Activated CD8-positive, alpha-beta memory T cell treated with anti-CD3 and anti-CD28 coated beads, Interleukin-2, amount 50 U/mL, for 48 hours (primary cell): Measurements from ENCODE around the gene RGS7.

Source experiments
- DNase-seq: peaks from one replicate; pipeline ENCODE4 v3.0.0-alpha.2; 2020

Gene RGS7

GRCh38 chr1:240968864-240969263, 388.1 kb downstream of the RGS7 start:
- DNase-seq: no peak

DNA sequence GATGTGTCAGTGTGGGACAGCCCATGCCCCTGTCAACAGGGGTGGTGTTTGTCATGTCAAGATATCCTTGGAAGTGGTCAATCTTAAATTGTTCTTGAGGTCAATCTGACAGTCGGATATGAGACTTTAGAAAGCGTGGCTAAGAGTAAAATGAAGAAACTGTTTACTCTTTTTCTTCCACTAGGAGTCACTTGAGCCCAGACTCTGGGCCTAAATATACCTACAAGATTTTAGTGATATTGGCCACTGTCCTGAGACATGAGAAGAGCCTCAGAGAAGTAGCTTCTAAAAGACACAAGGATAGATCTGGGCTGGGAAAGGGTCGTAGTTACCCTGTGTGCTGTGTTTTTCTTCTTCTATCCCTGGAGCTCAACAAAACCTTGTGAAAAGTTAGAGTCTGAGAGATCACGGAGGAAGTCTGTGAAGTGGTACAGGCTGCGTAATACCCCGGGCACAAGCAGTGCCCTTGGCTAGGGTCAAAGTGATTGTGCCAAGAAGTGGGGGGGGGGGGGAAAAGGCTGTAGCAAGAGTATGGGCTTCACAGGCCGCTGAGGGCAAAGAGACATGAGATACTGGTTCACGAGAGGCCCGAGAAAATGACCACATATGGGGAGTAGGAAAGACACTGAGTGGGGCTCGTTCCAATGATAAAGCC, 389.8 kb downstream of the RGS7 start:
- no peak for DNase-seq

- no peak for DNase-seq
These were observed 391.4 kb downstream of the RGS7 start for GRCh38 chr1:240965581-240966091.

DNA sequence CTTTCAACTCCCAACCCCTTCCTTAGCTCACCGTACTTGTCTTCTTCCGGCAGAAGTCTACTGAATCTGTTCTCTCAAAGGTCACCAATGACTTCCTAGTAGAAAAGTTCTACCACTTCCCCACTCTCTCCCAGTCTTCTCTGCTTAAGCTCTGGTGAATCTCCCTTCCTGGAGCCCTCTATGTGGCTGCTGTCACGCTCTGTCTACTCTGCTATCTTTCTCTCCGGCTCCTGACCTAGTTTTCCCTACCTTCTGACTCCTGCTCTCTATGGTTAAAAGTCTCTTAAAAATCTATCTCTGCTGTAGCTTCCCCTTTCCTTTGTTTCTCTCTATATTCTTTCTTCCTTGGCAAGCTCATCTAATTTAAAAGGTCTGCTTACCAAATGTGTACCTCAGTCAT, 394.9 kb downstream of the RGS7 start:
- no peak for DNase-seq

DNA sequence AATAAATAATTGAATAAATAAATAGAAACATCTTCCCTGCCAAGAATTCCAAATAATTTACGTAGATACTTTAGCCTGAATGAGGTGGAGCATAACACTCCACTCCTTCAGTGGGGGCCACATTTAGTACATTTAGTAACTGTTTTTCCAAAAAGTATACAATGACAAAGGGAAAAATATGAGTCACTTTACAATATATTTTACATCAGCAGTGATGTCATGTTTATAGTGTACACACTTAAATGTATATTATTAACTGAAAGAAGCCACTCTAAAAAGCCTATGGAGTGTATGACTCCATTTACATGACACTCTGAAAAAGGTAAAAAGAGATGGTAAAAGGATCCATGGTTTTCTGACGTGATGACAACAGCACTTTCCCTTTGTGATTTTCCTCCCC, 400.6 kb downstream of the RGS7 start:
- DNase-seq: no peak

DNA sequence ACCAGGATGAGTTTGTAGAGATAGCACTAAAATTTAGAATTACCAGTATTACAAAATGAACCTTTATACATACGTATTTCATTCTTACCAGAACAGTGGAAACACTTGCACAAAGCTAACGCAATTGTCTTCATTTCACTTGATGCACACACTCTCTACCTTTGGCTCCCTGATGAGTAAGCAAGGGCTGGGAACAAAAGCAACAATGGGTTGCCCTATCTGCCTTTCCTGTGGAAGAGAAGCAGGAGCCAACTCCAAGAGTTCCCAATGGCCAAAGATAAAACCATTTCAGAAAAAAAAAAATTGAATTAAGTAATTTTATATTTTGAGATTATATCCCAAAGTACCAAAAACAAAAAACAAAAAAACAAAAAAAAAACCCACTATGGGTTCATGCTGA, 401.0 kb downstream of the RGS7 start:
- DNase-seq: no peak

DNA sequence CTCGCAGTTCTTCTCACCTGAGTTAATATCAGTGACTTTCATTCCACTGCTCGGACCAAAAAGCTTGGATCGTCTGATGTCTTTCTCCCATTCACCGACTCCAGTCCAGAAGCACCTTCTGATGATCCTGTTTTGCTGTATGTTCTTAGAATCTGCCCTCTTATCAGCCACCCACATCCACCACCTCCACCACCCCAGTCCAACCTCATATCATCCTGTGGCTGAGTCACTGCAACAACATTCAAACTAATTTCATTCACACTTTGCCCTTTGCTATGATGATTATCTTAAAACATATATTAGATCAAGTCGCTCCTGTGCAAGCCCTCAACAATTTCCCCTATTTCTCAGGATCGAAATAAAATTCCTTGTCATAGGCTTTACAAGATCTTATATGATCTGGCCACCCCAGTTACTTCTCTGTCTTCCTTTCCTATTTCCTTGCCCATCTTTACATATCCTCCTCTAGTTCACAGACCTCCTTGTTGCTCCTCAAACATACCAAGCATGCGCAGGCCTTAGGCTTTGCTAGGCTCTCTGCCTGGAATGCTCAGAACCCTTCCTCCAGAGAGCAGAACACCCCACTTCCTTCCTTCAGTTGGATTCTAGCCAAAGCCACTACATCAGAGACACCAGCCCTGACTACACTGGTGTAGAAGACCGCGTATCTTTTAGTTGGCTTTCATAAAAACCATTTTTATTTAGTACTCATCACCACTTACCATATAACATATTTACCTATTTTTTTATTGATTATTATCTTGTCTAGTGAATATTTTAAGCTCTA, 409.4 kb downstream of the RGS7 start:
- no peak for DNase-seq

- no peak for DNase-seq
These were observed 410.1 kb downstream of the RGS7 start for GRCh38 chr1:240946926-240947325.

- no peak for DNase-seq
These were observed 414.1 kb downstream of the RGS7 start for GRCh38 chr1:240942901-240943300.

DNA sequence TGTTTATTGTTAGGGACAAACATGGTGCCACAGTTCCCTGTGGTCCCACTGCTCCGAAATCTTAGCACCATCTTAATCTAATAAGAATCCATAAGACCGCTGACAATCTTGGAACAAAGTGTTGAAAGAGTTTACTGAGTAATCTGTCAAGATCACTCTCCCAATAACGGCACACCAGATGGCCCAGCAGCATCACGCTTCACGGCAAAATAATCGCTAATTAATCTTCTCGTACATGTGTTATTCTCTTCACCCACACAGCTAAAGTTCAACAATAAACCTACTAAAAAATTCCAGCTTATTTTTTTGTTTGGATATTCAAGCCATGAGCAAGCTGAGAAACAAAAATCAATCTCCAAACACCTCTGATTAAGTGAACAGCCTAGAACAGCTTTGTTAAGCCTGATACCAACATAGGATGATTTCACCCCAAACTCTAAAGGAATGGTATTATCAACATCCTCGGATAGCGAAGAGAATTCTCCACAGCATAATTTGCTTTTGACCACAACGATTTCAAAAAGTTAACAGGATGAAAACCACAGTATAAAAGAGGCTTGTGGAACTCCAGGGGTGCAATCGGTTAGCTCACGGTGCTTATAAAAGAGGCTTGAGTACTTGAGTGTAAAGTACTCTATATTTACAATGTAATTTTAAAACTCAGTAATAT, 415.2 kb downstream of the RGS7 start:
- no peak for DNase-seq

GRCh38 chr1:240936911-240937668, 419.9 kb downstream of the RGS7 start:
- DNase-seq: no peak

GRCh38 chr1:240935920-240936319, 421.1 kb downstream of the RGS7 start:
- DNase-seq: no peak

- DNase-seq: no peak
These were observed 426.0 kb downstream of the RGS7 start for GRCh38 chr1:240931031-240931430.

GRCh38 chr1:240928265-240928664, 428.7 kb downstream of the RGS7 start:
- no peak for DNase-seq

- no peak for DNase-seq
These were observed 429.2 kb downstream of the RGS7 start for GRCh38 chr1:240927821-240928220.

DNA sequence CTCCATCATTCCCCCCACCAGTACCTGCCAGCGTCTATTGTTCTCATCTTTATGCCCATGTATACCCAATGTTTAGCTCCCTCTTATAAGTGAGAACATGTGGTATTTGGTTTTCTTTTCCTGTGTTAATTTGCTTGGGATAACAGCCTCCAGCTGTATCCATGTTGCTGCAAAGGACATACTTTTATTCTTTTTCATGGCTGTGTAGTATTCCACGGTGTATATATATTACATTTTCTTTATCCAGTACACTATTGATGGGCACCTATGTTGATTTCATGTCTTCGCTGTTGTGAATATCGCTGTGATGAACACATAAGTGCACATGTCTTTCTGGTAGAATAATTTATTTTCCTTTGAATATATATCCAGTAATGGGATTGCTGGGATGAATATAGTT, 431.7 kb downstream of the RGS7 start:
- no peak for DNase-seq

DNA sequence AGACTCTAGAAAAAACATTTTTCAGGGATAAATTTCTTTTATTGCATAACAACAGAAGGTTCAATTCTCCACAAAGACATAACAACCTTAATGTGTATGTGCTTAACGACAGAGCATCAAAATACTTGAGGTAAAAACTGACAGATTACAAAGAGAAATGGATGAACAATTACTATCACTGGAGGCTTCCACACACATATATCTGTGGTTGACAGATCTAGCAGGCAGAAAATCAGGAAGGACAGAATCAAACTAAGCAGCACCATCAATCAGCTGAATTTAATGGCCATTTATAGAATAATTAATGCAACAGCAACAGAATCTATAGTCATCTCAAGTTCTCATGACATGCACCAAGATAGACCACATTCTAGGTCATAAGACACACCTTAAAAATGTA, 439.0 kb downstream of the RGS7 start:
- no peak for DNase-seq

DNA sequence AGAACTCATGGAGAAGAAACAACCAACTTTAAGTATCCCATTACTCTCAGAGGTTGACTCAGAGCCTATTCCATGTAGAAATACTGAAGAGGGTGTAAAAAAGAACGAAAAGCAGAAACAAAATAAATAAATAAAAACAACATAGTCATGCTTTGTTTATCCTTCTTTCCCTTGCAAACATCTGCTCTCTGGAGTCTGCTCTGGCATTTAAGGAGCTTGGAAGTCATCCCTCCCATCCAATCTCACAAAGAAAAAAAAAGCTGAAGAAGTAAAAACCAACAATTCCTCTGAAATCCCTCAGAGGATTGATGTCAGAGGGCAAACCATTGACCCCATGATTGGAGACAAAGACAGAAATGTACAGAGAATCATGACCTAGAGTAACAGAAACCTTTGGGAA, 442.5 kb downstream of the RGS7 start:
- no peak for DNase-seq

DNA sequence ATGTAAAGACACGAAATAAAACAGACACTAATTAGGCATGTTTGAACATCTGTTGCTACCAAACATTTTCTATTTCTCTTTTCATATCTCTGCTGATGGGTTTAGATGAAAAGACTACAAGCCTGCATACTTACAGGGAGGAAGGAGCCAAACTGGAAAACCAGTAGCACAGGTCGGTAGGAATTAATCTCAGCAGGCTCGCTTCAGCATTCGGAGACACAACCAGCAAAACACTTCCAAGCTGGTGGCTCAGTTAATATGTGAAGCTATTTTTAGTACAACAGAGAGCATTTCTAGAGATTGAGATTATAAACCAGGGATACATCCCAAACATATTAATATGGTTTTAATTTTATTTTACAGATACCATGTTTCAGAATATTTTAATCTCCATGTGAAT, 444.2 kb downstream of the RGS7 start:
- no peak for DNase-seq

GRCh38 chr1:240909701-240910457, 447.1 kb downstream of the RGS7 start:
- DNase-seq: no peak

- no peak for DNase-seq
These were observed 450.5 kb downstream of the RGS7 start for GRCh38 chr1:240906477-240906876.

DNA sequence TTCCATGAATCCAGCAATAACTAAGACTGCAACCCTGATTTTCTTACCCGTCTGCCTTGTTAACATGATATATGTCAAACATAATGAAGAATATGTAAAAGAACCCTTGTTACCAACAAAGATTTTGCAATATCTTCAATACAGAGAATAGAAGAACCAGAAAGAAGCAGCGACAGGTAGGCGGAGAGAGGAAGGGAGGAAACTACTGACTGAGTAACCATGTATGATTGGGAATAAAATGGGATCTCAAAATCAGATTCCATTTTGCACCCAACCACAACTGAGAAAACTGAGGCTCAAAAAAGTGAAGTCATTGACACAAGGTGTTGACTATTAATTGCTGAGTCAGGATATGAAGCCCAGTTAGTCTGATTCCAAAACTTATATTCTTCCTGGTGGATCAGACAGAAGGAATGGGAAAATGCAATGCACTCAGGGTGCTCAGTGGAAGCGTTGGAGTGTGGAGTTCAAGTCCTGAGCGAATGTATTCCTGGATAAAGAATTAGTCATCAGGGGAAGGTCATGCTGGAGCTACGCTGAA, 451.7 kb downstream of the RGS7 start:
- no peak for DNase-seq
